Measurements from ENCODE around the gene GDI2. TPM values are rescaled to one million over a fixed set of nuclear protein-coding genes. Genes with fewer than 3 reads are reported as not detected.

The GDI2 gene
- total and polyA plus RNA-seq, 2 of the 13 experiments (the other 11 are each of a cell fraction or from before 2014, with no cell fraction given), result 153 to 477 TPM

DNA sequence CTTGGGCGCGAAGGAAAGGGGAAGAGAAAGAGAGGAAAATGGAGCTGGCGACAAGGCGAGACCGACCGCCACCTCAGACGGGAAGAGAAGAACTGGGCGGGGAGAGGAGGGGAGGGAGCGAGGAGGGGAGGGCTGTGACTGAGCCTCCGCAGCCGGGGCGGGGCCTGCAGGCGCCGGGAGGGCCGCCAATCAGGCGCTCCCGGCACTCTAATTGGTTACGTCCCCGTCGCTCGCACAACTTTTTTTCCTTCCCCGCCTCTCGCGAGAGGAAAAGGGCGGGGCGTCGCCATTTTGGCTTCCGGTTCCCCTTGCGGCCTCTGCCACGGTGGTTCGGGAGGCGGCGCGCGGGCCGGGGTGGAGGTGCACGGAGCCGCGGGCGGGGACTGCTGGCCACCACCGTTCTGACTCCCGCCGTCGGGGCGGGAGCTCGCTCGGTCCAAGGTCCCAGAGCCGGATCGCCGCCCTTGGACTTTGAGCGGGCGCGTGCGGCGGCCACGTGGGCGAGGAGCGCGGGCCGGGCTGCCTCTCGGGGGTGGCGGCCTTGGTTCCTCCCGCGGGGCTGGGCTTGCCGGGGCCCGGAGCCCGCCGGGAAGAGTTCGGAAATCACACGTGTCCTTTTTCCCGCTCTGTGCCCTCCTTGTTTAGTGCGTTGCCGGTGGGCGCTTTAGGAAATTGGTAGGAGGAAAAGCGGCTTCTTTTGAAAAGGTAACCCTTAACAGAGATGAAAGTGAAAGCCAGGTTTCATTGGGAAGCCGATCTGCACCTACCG lies at the start of gene GDI2 (continued):
- TF ChIP-seq, protein P1, sequence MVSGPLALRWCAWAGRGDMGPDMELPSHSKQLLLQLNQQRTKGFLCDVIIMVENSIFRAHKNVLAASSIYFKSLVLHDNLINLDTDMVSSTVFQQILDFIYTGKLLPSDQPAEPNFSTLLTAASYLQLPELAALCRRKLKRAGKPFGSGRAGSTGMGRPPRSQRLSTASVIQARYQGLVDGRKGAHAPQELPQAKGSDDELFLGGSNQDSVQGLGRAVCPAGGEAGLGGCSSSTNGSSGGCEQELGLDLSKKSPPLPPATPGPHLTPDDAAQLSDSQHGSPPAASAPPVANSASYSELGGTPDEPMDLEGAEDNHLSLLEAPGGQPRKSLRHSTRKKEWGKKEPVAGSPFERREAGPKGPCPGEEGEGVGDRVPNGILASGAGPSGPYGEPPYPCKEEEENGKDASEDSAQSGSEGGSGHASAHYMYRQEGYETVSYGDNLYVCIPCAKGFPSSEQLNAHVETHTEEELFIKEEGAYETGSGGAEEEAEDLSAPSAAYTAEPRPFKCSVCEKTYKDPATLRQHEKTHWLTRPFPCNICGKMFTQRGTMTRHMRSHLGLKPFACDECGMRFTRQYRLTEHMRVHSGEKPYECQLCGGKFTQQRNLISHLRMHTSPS (CRISPR knock-in tag; IDR thresholded peaks at IDR 0.05; ENCODE audit: low read depth), result no peak; the same call in 1 of the 2 replicates
- peak; percentile 64; the same call in 1 of the 2 replicates for TF ChIP-seq ZNF337 (CRISPR knock-in tag; IDR thresholded peaks at IDR 0.05; ENCODE audit: borderline replicate concordance, low read depth)
- TF ChIP-seq ZNF709 (CRISPR knock-in tag; IDR thresholded peaks at IDR 0.05), result peak; percentile 96
- TF ChIP-seq, protein P2, sequence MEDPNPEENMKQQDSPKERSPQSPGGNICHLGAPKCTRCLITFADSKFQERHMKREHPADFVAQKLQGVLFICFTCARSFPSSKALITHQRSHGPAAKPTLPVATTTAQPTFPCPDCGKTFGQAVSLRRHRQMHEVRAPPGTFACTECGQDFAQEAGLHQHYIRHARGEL (CRISPR knock-in tag; IDR thresholded peaks at IDR 0.05), result no peak
- TF ChIP-seq, protein P3, sequence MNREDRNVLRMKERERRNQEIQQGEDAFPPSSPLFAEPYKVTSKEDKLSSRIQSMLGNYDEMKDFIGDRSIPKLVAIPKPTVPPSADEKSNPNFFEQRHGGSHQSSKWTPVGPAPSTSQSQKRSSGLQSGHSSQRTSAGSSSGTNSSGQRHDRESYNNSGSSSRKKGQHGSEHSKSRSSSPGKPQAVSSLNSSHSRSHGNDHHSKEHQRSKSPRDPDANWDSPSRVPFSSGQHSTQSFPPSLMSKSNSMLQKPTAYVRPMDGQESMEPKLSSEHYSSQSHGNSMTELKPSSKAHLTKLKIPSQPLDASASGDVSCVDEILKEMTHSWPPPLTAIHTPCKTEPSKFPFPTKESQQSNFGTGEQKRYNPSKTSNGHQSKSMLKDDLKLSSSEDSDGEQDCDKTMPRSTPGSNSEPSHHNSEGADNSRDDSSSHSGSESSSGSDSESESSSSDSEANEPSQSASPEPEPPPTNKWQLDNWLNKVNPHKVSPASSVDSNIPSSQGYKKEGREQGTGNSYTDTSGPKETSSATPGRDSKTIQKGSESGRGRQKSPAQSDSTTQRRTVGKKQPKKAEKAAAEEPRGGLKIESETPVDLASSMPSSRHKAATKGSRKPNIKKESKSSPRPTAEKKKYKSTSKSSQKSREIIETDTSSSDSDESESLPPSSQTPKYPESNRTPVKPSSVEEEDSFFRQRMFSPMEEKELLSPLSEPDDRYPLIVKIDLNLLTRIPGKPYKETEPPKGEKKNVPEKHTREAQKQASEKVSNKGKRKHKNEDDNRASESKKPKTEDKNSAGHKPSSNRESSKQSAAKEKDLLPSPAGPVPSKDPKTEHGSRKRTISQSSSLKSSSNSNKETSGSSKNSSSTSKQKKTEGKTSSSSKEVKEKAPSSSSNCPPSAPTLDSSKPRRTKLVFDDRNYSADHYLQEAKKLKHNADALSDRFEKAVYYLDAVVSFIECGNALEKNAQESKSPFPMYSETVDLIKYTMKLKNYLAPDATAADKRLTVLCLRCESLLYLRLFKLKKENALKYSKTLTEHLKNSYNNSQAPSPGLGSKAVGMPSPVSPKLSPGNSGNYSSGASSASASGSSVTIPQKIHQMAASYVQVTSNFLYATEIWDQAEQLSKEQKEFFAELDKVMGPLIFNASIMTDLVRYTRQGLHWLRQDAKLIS (CRISPR knock-in tag; IDR thresholded peaks at IDR 0.05), result 0 out of 2 replicates have a peak, but pooled peaks have one; percentile 79
- TF ChIP-seq, protein P4, sequence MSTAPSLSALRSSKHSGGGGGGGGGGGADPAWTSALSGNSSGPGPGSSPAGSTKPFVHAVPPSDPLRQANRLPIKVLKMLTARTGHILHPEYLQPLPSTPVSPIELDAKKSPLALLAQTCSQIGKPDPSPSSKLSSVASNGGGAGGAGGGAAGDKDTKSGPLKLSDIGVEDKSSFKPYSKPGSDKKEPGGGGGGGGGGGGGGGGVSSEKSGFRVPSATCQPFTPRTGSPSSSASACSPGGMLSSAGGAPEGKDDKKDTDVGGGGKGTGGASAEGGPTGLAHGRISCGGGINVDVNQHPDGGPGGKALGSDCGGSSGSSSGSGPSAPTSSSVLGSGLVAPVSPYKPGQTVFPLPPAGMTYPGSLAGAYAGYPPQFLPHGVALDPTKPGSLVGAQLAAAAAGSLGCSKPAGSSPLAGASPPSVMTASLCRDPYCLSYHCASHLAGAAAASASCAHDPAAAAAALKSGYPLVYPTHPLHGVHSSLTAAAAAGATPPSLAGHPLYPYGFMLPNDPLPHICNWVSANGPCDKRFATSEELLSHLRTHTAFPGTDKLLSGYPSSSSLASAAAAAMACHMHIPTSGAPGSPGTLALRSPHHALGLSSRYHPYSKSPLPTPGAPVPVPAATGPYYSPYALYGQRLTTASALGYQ (CRISPR knock-in tag; IDR thresholded peaks at IDR 0.05), result peak; percentile 65; the same call in 1 of the 2 replicates
- peak; percentile 86; the same call in 1 of the 2 replicates for TF ChIP-seq ZNF30 (CRISPR knock-in tag; IDR thresholded peaks at IDR 0.05)
- TF ChIP-seq ASH2L (IDR thresholded peaks at IDR 0.05; ENCODE audit: insufficient read length, low read depth, low read length), result peak; percentile 93
- no peak for TF ChIP-seq ZNF383 (CRISPR knock-in tag; IDR thresholded peaks at IDR 0.05; ENCODE audit: borderline replicate concordance)
- TF ChIP-seq SETDB1 (CRISPR knock-in tag; IDR thresholded peaks at IDR 0.05; ENCODE audit: borderline replicate concordance), result no peak
- TF ChIP-seq ZNF850 (CRISPR knock-in tag; conservative IDR thresholded peaks at IDR 0.05), result peak; percentile 81; the same call in 1 of the 2 replicates
- TF ChIP-seq BCL6 (CRISPR knock-in tag; IDR thresholded peaks at IDR 0.05), result peak; percentile 58
- peak; percentile 94 for TF ChIP-seq HOXA3 (CRISPR knock-in tag; IDR thresholded peaks at IDR 0.05)
- peak; percentile 87 for TF ChIP-seq ELF1 (CRISPR knock-in tag; IDR thresholded peaks at IDR 0.05)
- peak; percentile 64; the same call in 1 of the 2 replicates for TF ChIP-seq ZMYM3 (CRISPR knock-in tag; IDR thresholded peaks at IDR 0.05)
- 0 out of 2 replicates have a peak, but pooled peaks have one; percentile 9 for TF ChIP-seq SMAD9 (CRISPR knock-in tag; IDR thresholded peaks at IDR 0.05)
- no peak for TF ChIP-seq ZNF780A (CRISPR knock-in tag; IDR thresholded peaks at IDR 0.05)
- TF ChIP-seq SKI (IDR thresholded peaks at IDR 0.05; ENCODE audit: partially characterized antibody), result peak; percentile 86
- TF ChIP-seq ZMYM4 (CRISPR knock-in tag; IDR thresholded peaks at IDR 0.05), result peak; percentile 95
- peak; percentile 64 for TF ChIP-seq GATAD1 (CRISPR knock-in tag; IDR thresholded peaks at IDR 0.05)
- peak; percentile 60 for TF ChIP-seq PPARG (CRISPR knock-in tag; conservative IDR thresholded peaks at IDR 0.05)
